ENCODE data around the gene CHMP5. TPM values are rescaled to one million over a fixed set of nuclear protein-coding genes. Genes with fewer than 3 reads are reported as not detected.

CHMP5 gene
- total RNA-seq, 1 donor from 2014 or later = 80.9 TPM

GRCh38 chr9:33249983-33250382 is 14.9 kb upstream of the CHMP5 start:
- TF ChIP-seq CTCF (IDR thresholded peaks at IDR 0.05) = no peak
- intact Hi-C loops (cut with DNase I) = no loop called here
- DNase-seq (no peak), ATAC-seq (no peak)
- Histone ChIP-seq H3K36me3 (peaks cover 43% of the 10 kb centered on the region), H3K9me3 (no peaks in the 10 kb centered on the region), H3K4me1 (no peaks in the 10 kb centered on the region), H3K4me3 (no peak overlapping the region), H3K27me3 (ENCODE audit: low read depth) (no peaks in the 10 kb centered on the region), H3K27ac (no peak overlapping the region)

GRCh38 chr9:33250458-33250995 is 14.3 kb upstream of the CHMP5 start:
- no peak for DNase-seq
- no peak for TF ChIP-seq CTCF (IDR thresholded peaks at IDR 0.05)
- no peak for ATAC-seq
- no peaks in the 10 kb centered on the region for H3K4me1 ChIP-seq
- H3K9me3 ChIP-seq = no peaks in the 10 kb centered on the region
- no peaks in the 10 kb centered on the region for H3K27me3 ChIP-seq (ENCODE audit: low read depth)
- peaks cover 48% of the 10 kb centered on the region for H3K36me3 ChIP-seq
- no peak overlapping the region for H3K27ac ChIP-seq
- H3K4me3 ChIP-seq = no peak overlapping the region
- intact Hi-C loops (cut with DNase I) = no loop called here

GRCh38 chr9:33254211-33254610 is 10.6 kb upstream of the CHMP5 start:
- TF ChIP-seq CTCF (IDR thresholded peaks at IDR 0.05) = no peak
- no peak for ATAC-seq
- intact Hi-C loops (cut with DNase I) = no loop called here
- Histone ChIP-seq H3K9me3 (no peaks in the 10 kb centered on the region), H3K27me3 (ENCODE audit: low read depth) (no peaks in the 10 kb centered on the region), H3K4me1 (no peaks in the 10 kb centered on the region), H3K36me3 (peaks cover 85% of the 10 kb centered on the region), H3K27ac (no peak overlapping the region), H3K4me3 (no peak overlapping the region)
- DNase-seq = no peak

GRCh38 chr9:33255014-33255413 is 9.8 kb upstream of the CHMP5 start:
- TF ChIP-seq CTCF (IDR thresholded peaks at IDR 0.05) = no peak
- Histone ChIP-seq H3K27me3 (ENCODE audit: low read depth) (no peaks in the 10 kb centered on the region), H3K9me3 (no peaks in the 10 kb centered on the region), H3K4me3 (no peak overlapping the region), H3K36me3 (peaks cover 93% of the 10 kb centered on the region), H3K4me1 (no peaks in the 10 kb centered on the region), H3K27ac (no peak overlapping the region)
- DNase-seq (no peak), ATAC-seq (no peak)
- intact Hi-C loops (cut with DNase I) = no loop called here

DNA sequence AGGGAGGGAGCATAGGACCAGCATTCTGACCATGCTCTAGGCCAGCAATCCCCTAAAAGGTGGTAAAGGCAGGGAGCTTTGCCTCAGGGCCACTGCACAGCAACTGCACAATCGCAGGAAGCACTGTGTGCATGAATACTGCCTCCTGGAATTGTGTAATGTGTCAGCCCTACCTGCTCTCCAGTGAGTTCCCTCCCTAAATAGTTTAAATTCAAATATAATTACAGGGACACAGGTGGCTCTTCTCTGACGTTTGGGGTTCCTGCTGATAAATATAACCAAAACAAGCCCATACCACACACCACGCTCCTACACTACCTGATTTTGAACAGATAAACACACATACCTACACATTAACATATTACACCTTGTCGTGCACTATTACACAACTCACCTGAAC is 9.4 kb upstream of the CHMP5 start:
- intact Hi-C loops (cut with DNase I) = no loop called here
- Histone ChIP-seq H3K36me3 (peaks cover 94% of the 10 kb centered on the region), H3K27ac (no peak overlapping the region), H3K4me3 (no peak overlapping the region), H3K27me3 (ENCODE audit: low read depth) (no peaks in the 10 kb centered on the region), H3K4me1 (no peaks in the 10 kb centered on the region), H3K9me3 (no peaks in the 10 kb centered on the region)
- TF ChIP-seq CTCF (IDR thresholded peaks at IDR 0.05) = no peak
- ATAC-seq (no peak), DNase-seq (no peak)

DNA sequence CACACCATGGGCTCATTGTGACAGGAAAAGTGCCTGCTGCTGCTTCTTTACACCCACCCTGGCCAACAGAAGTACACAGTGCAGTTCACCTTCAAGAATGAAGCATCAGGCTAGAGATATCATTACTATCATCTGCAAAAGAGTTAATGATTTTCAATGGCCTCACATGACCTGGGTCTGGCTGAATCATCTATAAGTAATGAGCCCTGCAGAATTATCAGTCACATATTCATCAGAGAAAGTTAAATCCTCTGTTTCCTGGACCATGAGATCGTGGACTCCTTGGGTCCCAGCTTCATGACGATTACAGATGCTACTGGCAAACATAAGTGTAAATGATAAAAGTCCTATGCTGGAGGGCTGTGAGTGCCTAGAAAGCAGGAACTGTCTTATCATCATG is 8.6 kb upstream of the CHMP5 start:
- no peak overlapping the region for H3K4me3 ChIP-seq
- H3K27me3 ChIP-seq (ENCODE audit: low read depth) = no peaks in the 10 kb centered on the region
- H3K36me3 ChIP-seq = peaks cover 94% of the 10 kb centered on the region
- intact Hi-C loops (cut with DNase I) = no loop called here
- no peak for TF ChIP-seq CTCF (IDR thresholded peaks at IDR 0.05)
- H3K4me1 ChIP-seq = no peaks in the 10 kb centered on the region
- no peaks in the 10 kb centered on the region for H3K9me3 ChIP-seq
- H3K27ac ChIP-seq = no peak overlapping the region
- no peak for ATAC-seq
- no peak for DNase-seq
